ENCODE data around the gene GLT8D1. TPM values are rescaled to one million over a fixed set of nuclear protein-coding genes. Genes with fewer than 3 reads are reported as not detected.

GLT8D1 gene, protein sequence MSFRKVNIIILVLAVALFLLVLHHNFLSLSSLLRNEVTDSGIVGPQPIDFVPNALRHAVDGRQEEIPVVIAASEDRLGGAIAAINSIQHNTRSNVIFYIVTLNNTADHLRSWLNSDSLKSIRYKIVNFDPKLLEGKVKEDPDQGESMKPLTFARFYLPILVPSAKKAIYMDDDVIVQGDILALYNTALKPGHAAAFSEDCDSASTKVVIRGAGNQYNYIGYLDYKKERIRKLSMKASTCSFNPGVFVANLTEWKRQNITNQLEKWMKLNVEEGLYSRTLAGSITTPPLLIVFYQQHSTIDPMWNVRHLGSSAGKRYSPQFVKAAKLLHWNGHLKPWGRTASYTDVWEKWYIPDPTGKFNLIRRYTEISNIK
- 10 to 100 TPM; 23.0 to 63.1 (median 46.9) TPM for total RNA-seq
- long read RNA-seq, partial matches to known transcripts: 0 of 5 reads
- long read RNA-seq, other reads (novel, unspliced or antisense): 4 of 5 reads

DNA sequence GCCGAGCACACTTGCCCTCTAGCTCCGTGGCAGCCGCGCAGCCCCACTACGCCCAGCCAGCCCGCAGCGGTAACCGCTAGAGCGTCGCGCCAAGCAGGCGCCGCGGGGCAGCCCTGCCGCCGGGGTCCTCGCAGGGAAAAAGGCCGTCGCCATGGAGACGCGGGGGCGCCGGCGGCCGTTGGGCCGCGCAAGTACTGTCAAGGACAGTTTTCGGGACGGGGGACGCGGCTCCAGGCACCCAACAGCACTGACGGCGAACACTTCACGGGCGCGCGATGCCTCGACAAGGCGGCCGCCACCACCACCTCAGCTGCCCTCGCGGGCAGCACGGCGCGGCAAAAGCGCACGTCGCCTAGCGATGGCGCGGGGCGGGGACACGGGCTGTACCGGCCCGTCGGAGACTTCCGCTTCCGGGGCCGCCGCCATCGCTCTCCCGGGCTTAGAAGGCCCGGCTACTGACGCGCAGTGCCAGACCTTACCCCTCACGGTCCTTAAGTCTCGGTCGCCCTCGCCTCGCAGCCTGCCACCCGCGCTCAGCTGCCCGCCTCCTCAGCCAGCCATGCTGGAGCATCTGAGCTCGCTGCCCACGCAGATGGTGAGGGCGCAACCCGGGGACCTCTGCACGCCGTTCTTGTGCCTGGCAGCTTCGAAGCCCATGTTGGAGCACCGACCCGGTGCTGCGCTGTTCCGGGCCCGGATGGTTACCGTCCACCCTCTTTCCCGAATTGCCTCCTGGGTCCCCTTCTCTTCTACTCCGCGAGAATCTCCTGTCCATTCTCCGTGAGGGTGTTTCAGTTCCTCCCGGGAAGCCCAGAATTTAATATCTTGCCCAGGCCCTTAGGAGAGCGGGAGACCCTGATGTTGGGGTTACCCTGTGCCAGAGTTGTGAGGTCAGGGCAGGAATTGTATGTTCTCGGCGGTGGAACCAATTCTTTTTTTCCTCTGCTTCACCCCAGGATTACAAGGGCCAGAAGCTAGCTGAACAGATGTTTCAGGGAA is at the start of gene GLT8D1, which contains the start of gene SPCS1:
Gene GLT8D1, minus strand, starts transcription at position 104 of the 999 bp plus-strand sequence. CDS start 5,331 bp downstream, outside the sequence.
Gene SPCS1, plus strand, starts transcription at position 419 of the 999 bp plus-strand sequence. Its CDS starts 141 bp downstream, at position 560.
- Histone ChIP-seq H3K27me3 (no peaks in the 10 kb centered on the region), H3K36me3 (peaks cover 0 to 11% (median 4%) of the 10 kb centered on the region in 4 donors), H3K9me3 (no peaks in the 10 kb centered on the region), H3K4me3 (peak within 1 kb of the TSS; percentile 89 to 95 (median 91)), H3K4me1 (peaks cover 0 to 32% (median 11%) of the 10 kb centered on the region in 4 donors), H3K27ac (peak within 1 kb of the TSS; percentile 66 to 82 (median 66))
- DNase-seq (peak; percentile 90 to 91 (median 91)), ATAC-seq (peak; percentile 86 to 93 (median 89))
- 0% methylated on average over 14 of the region's 94 CpGs for WGBS (ENCODE audit: insufficient coverage, low coverage, low lambda C conversion rate, missing lambda C conversion rate)
- TF ChIP-seq, protein P1, sequence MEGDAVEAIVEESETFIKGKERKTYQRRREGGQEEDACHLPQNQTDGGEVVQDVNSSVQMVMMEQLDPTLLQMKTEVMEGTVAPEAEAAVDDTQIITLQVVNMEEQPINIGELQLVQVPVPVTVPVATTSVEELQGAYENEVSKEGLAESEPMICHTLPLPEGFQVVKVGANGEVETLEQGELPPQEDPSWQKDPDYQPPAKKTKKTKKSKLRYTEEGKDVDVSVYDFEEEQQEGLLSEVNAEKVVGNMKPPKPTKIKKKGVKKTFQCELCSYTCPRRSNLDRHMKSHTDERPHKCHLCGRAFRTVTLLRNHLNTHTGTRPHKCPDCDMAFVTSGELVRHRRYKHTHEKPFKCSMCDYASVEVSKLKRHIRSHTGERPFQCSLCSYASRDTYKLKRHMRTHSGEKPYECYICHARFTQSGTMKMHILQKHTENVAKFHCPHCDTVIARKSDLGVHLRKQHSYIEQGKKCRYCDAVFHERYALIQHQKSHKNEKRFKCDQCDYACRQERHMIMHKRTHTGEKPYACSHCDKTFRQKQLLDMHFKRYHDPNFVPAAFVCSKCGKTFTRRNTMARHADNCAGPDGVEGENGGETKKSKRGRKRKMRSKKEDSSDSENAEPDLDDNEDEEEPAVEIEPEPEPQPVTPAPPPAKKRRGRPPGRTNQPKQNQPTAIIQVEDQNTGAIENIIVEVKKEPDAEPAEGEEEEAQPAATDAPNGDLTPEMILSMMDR (IDR thresholded peaks at IDR 0.05): peak in 1 of 4 donors; percentile 5
- peak; percentile 67 for TF ChIP-seq POLR2A (IDR thresholded peaks at IDR 0.05)
- intact Hi-C loops (cut with DNase I): no loop called here

DNA sequence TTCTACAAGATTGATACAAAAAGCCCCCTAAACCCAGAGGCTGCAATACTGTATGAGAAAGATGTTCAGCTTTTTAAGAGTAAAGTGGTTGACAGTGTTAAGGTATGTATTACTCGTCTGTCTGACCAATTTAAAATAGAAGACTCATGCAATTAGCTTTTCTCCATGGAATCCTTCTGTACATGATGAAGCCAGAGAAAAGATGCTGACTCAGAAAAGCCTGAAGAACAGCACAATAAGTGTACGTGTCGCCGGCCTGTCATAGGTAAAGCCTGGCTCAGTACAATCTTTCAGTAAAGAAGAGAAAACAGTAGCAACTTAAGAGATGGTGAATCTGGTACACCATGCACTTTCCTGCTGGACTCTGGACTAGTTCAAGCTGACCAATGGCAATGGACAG is 48.8 kb upstream of the GLT8D1 start:
- Histone ChIP-seq H3K27ac (no peak overlapping the region), H3K27me3 (no peaks in the 10 kb centered on the region), H3K4me1 (peaks cover 0 to 11% (median 0%) of the 10 kb centered on the region in 4 donors), H3K4me3 (no peak overlapping the region), H3K9me3 (no peaks in the 10 kb centered on the region), H3K36me3 (peaks cover 0 to 59% (median 20%) of the 10 kb centered on the region in 4 donors)
- TF ChIP-seq, protein P1 (IDR thresholded peaks at IDR 0.05): no peak
- ATAC-seq (no peak), DNase-seq (no peak)
- intact Hi-C loops (cut with DNase I): no loop called here
- WGBS (ENCODE audit: insufficient coverage, low coverage, low lambda C conversion rate, missing lambda C conversion rate): 98% methylated on average over 4 of the region's 4 CpGs

DNA sequence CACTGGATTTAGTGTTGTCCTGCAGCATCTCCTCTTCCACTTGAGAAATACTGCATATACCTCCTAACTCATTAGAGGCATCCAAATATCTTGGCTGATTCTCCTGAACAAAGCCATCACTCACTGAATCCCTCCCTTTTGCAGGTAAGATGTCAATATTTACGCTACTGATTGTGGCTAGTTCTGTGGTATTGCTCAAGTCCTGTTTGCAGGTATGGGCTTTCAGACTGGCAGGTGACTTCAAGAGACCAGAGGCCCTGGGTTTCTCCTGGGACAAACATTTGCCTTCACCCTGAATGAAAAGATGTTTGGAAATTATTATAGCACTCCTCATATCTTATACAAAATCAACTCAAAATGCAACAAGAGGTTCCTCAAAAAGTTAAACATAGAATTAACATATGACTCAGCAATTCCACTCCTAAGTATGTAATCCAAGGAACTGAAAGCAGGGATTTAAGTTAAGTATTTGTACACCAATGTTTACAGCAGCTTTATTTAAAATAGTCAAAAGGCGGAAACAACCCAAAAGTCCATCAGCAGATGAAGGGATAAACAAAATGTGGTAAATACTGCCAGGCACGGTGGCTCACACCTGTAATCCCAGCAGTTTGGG is 46.6 kb upstream of the GLT8D1 start:
- peaks cover 0 to 11% (median 0%) of the 10 kb centered on the region in 4 donors for H3K4me1 ChIP-seq
- H3K9me3 ChIP-seq: no peaks in the 10 kb centered on the region
- intact Hi-C loops (cut with DNase I): no loop called here
- peak overlapping the region in 1 of 3 donors; percentile 22 for H3K27ac ChIP-seq
- 67% methylated on average over 3 of the region's 3 CpGs for WGBS (ENCODE audit: insufficient coverage, low coverage, low lambda C conversion rate, missing lambda C conversion rate)
- TF ChIP-seq POLR2A (IDR thresholded peaks at IDR 0.05): no peak
- TF ChIP-seq, protein P1 (IDR thresholded peaks at IDR 0.05): no peak
- no peak overlapping the region for H3K4me3 ChIP-seq
- DNase-seq (no peak), ATAC-seq (peak in 3 of 4 donors; percentile 17 to 68 (median 52))
- no peaks in the 10 kb centered on the region for H3K27me3 ChIP-seq
- H3K36me3 ChIP-seq: peaks cover 0 to 63% (median 22%) of the 10 kb centered on the region in 4 donors

DNA sequence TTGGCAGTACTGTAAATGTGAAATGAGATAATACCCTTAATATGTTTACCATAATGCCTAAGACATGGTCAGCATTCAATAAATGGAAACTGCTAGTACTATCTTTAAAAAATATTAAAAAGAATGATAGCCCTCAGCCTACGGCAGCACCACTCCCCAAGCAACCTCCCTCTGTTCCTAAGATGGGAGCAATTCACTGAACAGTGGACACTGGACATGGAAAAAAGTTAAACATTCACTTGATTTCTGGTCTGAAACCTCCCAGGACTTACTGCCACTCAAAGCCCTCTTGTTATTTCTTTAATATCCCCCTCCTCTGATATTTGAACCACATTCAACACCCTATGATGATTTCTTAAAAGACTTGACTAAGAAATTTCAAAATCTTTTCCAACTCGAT is 38.1 kb upstream of the GLT8D1 start:
- H3K4me3 ChIP-seq: no peak overlapping the region
- TF ChIP-seq, protein P1 (IDR thresholded peaks at IDR 0.05): no peak
- TF ChIP-seq POLR2A (IDR thresholded peaks at IDR 0.05): no peak
- ATAC-seq (peak; percentile 67 to 71 (median 68)), DNase-seq (no peak)
- intact Hi-C loops (cut with DNase I): loop anchor here in 1 of 2 donors (10.0 kb wide), 1 partner anchor 61 kb away; no protein-coding TSS in a partner anchor
- 63% methylated on average over 2 of the region's 2 CpGs for WGBS (ENCODE audit: insufficient coverage, low coverage, low lambda C conversion rate, missing lambda C conversion rate)
- peaks cover 0 to 80% (median 39%) of the 10 kb centered on the region in 4 donors for H3K36me3 ChIP-seq
- H3K4me1 ChIP-seq: peaks cover 0 to 12% (median 5%) of the 10 kb centered on the region in 4 donors
- no peaks in the 10 kb centered on the region for H3K9me3 ChIP-seq
- H3K27me3 ChIP-seq: no peaks in the 10 kb centered on the region
- no peak overlapping the region for H3K27ac ChIP-seq

All from right lobe of liver (tissue), 6 donors.